Measurements from ENCODE around the gene SORL1-AS1.

GRCh38 chr11:121499405-121499804 is 46.6 kb upstream of the SORL1-AS1 start:
- TF ChIP-seq, protein P1, sequence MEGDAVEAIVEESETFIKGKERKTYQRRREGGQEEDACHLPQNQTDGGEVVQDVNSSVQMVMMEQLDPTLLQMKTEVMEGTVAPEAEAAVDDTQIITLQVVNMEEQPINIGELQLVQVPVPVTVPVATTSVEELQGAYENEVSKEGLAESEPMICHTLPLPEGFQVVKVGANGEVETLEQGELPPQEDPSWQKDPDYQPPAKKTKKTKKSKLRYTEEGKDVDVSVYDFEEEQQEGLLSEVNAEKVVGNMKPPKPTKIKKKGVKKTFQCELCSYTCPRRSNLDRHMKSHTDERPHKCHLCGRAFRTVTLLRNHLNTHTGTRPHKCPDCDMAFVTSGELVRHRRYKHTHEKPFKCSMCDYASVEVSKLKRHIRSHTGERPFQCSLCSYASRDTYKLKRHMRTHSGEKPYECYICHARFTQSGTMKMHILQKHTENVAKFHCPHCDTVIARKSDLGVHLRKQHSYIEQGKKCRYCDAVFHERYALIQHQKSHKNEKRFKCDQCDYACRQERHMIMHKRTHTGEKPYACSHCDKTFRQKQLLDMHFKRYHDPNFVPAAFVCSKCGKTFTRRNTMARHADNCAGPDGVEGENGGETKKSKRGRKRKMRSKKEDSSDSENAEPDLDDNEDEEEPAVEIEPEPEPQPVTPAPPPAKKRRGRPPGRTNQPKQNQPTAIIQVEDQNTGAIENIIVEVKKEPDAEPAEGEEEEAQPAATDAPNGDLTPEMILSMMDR (IDR thresholded peaks at IDR 0.05) = no peak
- TF ChIP-seq ZFX (IDR thresholded peaks at IDR 0.05; ENCODE audit: borderline replicate concordance) = no peak
